Measurements from ENCODE around the gene DOLPP1. TPM values are rescaled to one million over a fixed set of nuclear protein-coding genes. Genes with fewer than 3 reads are reported as not detected.

DOLPP1 gene
- total RNA-seq = 12.2 and 16.4 TPM in 2 replicates

GRCh38 chr9:129080601-129081387, at the start of gene DOLPP1:
DOLPP1 (plus strand) TSS chr9:129081111; CDS start chr9:129081132, 21 bp downstream.

GRCh38 chr9:129036241-129036922, 44.5 kb upstream of the DOLPP1 start, which contains the start of gene MIGA2:
MIGA2 (plus strand) TSS chr9:129036626; CDS start chr9:129040595, 3,969 bp downstream.

GRCh38 chr9:129110740-129111527, 30.0 kb downstream of the DOLPP1 start, which contains the start of the genes CRAT and PTPA:
CRAT (minus strand) TSS chr9:129110793; CDS start chr9:129110509, 284 bp downstream.
PTPA (plus strand) TSS chr9:129111415; CDS start chr9:129111601, 186 bp downstream.

Other genes starting within 250 kb of the DOLPP1 start
- 8.2 and 9.1 TPM in 2 replicates for gene KYAT1, start 199.2 kb upstream of the DOLPP1 start, total RNA-seq
- gene LRRC8A, start 199.0 kb upstream of the DOLPP1 start, total RNA-seq = 294 and 307 TPM in 2 replicates
- gene PHYHD1, start 160.1 kb upstream of the DOLPP1 start, total RNA-seq = 1.3 and 1.7 TPM in 2 replicates
- gene DOLK, start 133.5 kb upstream of the DOLPP1 start, total RNA-seq = 20.8 and 21.0 TPM in 2 replicates
- gene NUP188, start 133.4 kb upstream of the DOLPP1 start, total RNA-seq = 42.7 and 81.1 TPM in 2 replicates
- 46.5 and 60.2 TPM in 2 replicates for gene SH3GLB2, start 52.8 kb upstream of the DOLPP1 start, total RNA-seq
- gene MIGA2, start 44.5 kb upstream of the DOLPP1 start, total RNA-seq = 18.8 and 26.9 TPM in 2 replicates
- 12.6 and 37.2 TPM in 2 replicates for gene CRAT, start 29.7 kb downstream of the DOLPP1 start, total RNA-seq
- 50.9 and 68.9 TPM in 2 replicates for gene PTPA, start 30.3 kb downstream of the DOLPP1 start, total RNA-seq
- 15.7 and 25.8 TPM in 2 replicates for gene IER5L, start 97.2 kb downstream of the DOLPP1 start, total RNA-seq

Data from nasal cavity respiratory epithelium epithelial cell of viscerocranial mucosa (primary cell).